Left ventricle myocardium inferior (tissue), 1 donor: ENCODE results near the gene CLRN3. TPM values are rescaled to one million over a fixed set of nuclear protein-coding genes. Genes with fewer than 3 reads are reported as not detected.
A peak's percentile ranks its signal among the peaks of the same experiment; 100 is the strongest.

Source experiments
- DNase-seq: peaks from one replicate; pipeline ENCODE4 v3.0.0-alpha.2; 2020
- H3K27ac ChIP-seq: fragments of 200-600 bp; replicated peaks from 2 replicates; pipeline ENCODE4 v1.8.0; 2021
- H3K27me3 ChIP-seq: fragments of 200-600 bp; 2 replicates; pipeline ENCODE4 v1.8.0; 2021; ENCODE audit warnings: low read depth
- H3K36me3 ChIP-seq: fragments of 200-600 bp; 2 replicates; pipeline ENCODE4 v1.8.0; 2021
- H3K4me1 ChIP-seq: fragments of 200-600 bp; 2 replicates; pipeline ENCODE4 v1.8.0; 2021
- H3K4me3 ChIP-seq: fragments of 200-600 bp; 2 replicates; pipeline ENCODE4 v1.8.0; 2021; ENCODE audit warnings: mild to moderate bottlenecking, moderate library complexity
- H3K9me3 ChIP-seq: fragments of 200-600 bp; replicated peaks from 2 replicates; pipeline ENCODE4 v1.8.0; 2021
- intact Hi-C: fragments of 100-400 bp; cut with micrococcal nuclease; formaldehyde crosslinking; loops from one replicate; pipeline ENCODE4 v1.11.0; 2022
- total RNA-seq: library from RNA; stranded (reverse); fragmentation: NEBNext Ultra II Directional; extraction: Animal tissue kit (Norgen Biotek cat#: 25700); gene quantifications from one replicate; pipeline ENCODE4 v1.2.1, GENCODE V29; 2021
- TF ChIP-seq, protein P1 (sequence below): fragments of 200-600 bp; IDR thresholded peaks from 2 replicates; pipeline ENCODE4 v1.8.0; 2021; ENCODE audit warnings: antibody characterized with exemption, mild to moderate bottlenecking, borderline replicate concordance
- donor health status: DM: no; HTN: yes; CAD: no; lungs with severe emphysema.

Gene CLRN3
- total RNA-seq, 1 donor from 2014 or later = not detected

DNA sequence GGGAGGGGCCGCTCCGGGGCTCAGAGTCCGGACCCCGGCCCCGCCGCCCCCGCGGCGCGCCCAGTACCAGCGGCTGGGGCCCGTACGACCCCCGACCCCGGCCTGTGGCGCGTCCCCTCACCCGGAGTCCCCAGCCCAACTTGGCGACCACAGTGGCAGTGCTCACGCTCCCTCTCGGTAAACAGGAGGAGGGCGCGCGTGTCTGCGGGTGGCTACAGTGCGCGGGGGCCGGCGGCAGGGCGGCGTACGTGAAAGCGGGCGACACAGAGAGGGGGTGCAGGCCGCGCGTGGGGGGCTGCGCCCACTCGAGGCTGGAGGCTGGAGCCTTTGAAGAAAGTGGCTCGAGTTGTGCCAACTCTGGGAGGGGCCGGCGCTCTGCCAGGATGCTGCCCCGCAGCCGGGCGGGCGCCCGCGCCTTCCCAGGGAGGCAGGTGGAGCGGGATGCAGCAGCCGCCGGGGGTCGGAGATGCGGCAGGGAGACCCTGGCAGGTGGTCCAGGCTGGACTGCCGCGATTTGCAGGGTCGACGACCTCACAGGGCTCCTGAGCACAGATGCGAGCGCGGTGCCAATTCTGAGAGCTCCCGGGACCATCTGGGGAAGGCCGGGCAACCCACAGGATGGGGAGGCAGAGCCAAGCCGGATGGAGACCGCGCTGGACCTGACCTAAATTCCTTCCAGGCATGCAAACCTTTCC is 14.8 kb upstream of the CLRN3 start:
- intact Hi-C loops = loop anchor here (2.0 to 10.0 kb wide), 2 partner anchors 103 to 157 kb away; no protein-coding TSS in a partner anchor
- Histone ChIP-seq H3K4me1 (peaks cover 60% of the 10 kb centered on the region), H3K9me3 (no peaks in the 10 kb centered on the region), H3K4me3 (peak overlapping the region; percentile 90), H3K27me3 (no peaks in the 10 kb centered on the region), H3K36me3 (no peaks in the 10 kb centered on the region), H3K27ac (peak overlapping the region; percentile 96)
- DNase-seq = peak; percentile 55
- TF ChIP-seq, protein P1, sequence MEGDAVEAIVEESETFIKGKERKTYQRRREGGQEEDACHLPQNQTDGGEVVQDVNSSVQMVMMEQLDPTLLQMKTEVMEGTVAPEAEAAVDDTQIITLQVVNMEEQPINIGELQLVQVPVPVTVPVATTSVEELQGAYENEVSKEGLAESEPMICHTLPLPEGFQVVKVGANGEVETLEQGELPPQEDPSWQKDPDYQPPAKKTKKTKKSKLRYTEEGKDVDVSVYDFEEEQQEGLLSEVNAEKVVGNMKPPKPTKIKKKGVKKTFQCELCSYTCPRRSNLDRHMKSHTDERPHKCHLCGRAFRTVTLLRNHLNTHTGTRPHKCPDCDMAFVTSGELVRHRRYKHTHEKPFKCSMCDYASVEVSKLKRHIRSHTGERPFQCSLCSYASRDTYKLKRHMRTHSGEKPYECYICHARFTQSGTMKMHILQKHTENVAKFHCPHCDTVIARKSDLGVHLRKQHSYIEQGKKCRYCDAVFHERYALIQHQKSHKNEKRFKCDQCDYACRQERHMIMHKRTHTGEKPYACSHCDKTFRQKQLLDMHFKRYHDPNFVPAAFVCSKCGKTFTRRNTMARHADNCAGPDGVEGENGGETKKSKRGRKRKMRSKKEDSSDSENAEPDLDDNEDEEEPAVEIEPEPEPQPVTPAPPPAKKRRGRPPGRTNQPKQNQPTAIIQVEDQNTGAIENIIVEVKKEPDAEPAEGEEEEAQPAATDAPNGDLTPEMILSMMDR = no peak

GRCh38 chr10:127906548-127907377 is 14.0 kb upstream of the CLRN3 start, which contains the start of gene PTPRE:
TSS of gene PTPRE (plus strand) at chr10:127907103. CDS start at chr10:128040882, 133,779 bp downstream.
- no peaks in the 10 kb centered on the region for H3K9me3 ChIP-seq
- H3K36me3 ChIP-seq = no peaks in the 10 kb centered on the region
- peak; percentile 82 for DNase-seq
- H3K27me3 ChIP-seq = no peaks in the 10 kb centered on the region
- TF ChIP-seq, protein P1 = peak; percentile 93
- peaks cover 52% of the 10 kb centered on the region for H3K4me1 ChIP-seq
- peak within 1 kb of the TSS; percentile 90 for H3K4me3 ChIP-seq
- intact Hi-C loops = loop anchor here (2.0 to 10.0 kb wide), 2 partner anchors 104 to 158 kb away; no protein-coding TSS in a partner anchor
- H3K27ac ChIP-seq = peak within 1 kb of the TSS; percentile 96

DNA sequence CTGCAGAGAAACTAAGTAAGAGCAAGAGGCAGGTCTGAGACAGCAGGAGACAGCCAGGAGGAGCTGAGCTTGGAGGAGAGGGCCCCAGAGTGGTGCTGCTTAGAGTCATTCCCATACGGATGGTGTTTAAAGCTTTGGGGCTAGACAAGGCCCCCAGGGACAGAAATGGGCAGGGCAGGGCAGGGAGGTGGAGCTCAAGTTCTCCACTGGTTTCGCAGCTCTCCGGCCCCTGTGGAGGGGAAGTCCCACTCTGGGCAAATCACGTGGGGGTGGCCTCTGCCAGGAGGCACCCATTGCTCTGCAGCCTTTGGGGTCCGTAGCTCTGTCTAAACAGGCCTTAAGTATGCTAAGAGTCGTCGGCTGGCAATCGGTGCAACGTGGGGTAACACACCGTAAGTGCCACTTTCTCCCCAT is 13.1 kb upstream of the CLRN3 start:
- no peak overlapping the region for H3K4me3 ChIP-seq
- intact Hi-C loops = loop anchor here (2.0 to 10.0 kb wide), 2 partner anchors 105 to 159 kb away; no protein-coding TSS in a partner anchor
- H3K36me3 ChIP-seq = no peaks in the 10 kb centered on the region
- no peaks in the 10 kb centered on the region for H3K9me3 ChIP-seq
- no peaks in the 10 kb centered on the region for H3K27me3 ChIP-seq
- no peak overlapping the region for H3K27ac ChIP-seq
- TF ChIP-seq, protein P1 = no peak
- no peak for DNase-seq
- peaks cover 43% of the 10 kb centered on the region for H3K4me1 ChIP-seq

GRCh38 chr10:127905001-127905847 is 12.5 kb upstream of the CLRN3 start:
- Histone ChIP-seq H3K4me3 (no peak overlapping the region), H3K9me3 (no peaks in the 10 kb centered on the region), H3K4me1 (peaks cover 37% of the 10 kb centered on the region), H3K36me3 (no peaks in the 10 kb centered on the region), H3K27me3 (no peaks in the 10 kb centered on the region), H3K27ac (no peak overlapping the region)
- TF ChIP-seq, protein P1 = no peak
- intact Hi-C loops = loop anchor here (10.0 kb wide), 1 partner anchor 160 kb away; no protein-coding TSS in a partner anchor
- no peak for DNase-seq
